ENCODE data around the gene MFAP2. TPM values are rescaled to one million over a fixed set of nuclear protein-coding genes. Genes with fewer than 3 reads are reported as not detected.

The MFAP2 gene
- total RNA-seq, 6 donors from 2014 or later, result 2.1 to 21.7 (median 7.2) TPM

GRCh38 chr1:17020502-17020901 lies 40.1 kb upstream of the MFAP2 start:
- TF ChIP-seq POLR2AphosphoS5 (IDR thresholded peaks at IDR 0.05) (no peak), POLR2A (IDR thresholded peaks at IDR 0.05) (no peak), EP300 (IDR thresholded peaks at IDR 0.05) (no peak), CTCF (IDR thresholded peaks at IDR 0.05) (no peak)
- Histone ChIP-seq H3K27me3 (no peaks in the 10 kb centered on the region), H3K27ac (no peak overlapping the region), H3K4me1 (peaks cover 0 to 5% (median 0%) of the 10 kb centered on the region in 4 donors), H3K36me3 (peaks cover 35 to 81% (median 72%) of the 10 kb centered on the region in 4 donors), H3K4me3 (no peak overlapping the region), H3K9me3 (no peaks in the 10 kb centered on the region)
- WGBS, 2 donors, result 89 to 100% methylated on average over 2 of the region's 2 CpGs
- ATAC-seq (ENCODE audit: low FRiP score in 2 of 2), result no peak
- DNase-seq, result no peak

GRCh38 chr1:17018849-17019248 lies 38.4 kb upstream of the MFAP2 start:
- Histone ChIP-seq H3K27ac (no peak overlapping the region), H3K4me3 (no peak overlapping the region), H3K27me3 (no peaks in the 10 kb centered on the region), H3K36me3 (peaks cover 35 to 65% (median 60%) of the 10 kb centered on the region in 4 donors), H3K4me1 (peaks cover 0 to 4% (median 0%) of the 10 kb centered on the region in 4 donors), H3K9me3 (no peaks in the 10 kb centered on the region)
- DNase-seq (no peak), ATAC-seq (ENCODE audit: low FRiP score in 2 of 2) (no peak)
- no peak for TF ChIP-seq POLR2A (IDR thresholded peaks at IDR 0.05)
- 35 to 60% methylated on average over 1 of the region's 1 CpG for WGBS, 2 donors

GRCh38 chr1:17017435-17017834 lies 37.0 kb upstream of the MFAP2 start:
- TF ChIP-seq CTCF (IDR thresholded peaks at IDR 0.05), result no peak
- no peak for TF ChIP-seq POLR2A (IDR thresholded peaks at IDR 0.05)
- TF ChIP-seq EP300 (IDR thresholded peaks at IDR 0.05), result no peak
- no peak for TF ChIP-seq POLR2AphosphoS5 (IDR thresholded peaks at IDR 0.05)
- H3K36me3 ChIP-seq, result peaks cover 30 to 51% (median 46%) of the 10 kb centered on the region in 4 donors
- H3K4me1 ChIP-seq, result peaks cover 0 to under 1% (median 0%) of the 10 kb centered on the region in 4 donors
- no peak for ATAC-seq (ENCODE audit: low FRiP score in 2 of 2)
- no peaks in the 10 kb centered on the region for H3K27me3 ChIP-seq
- no peak for DNase-seq
- no peak overlapping the region for H3K27ac ChIP-seq
- no peaks in the 10 kb centered on the region for H3K9me3 ChIP-seq
- 92 to 93% methylated on average over 7 of the region's 7 CpGs for WGBS, 2 donors
- no peak overlapping the region for H3K4me3 ChIP-seq

GRCh38 chr1:17016317-17016661 lies 35.9 kb upstream of the MFAP2 start:
- no peak for ATAC-seq (ENCODE audit: low FRiP score in 2 of 2)
- H3K4me3 ChIP-seq, result no peak overlapping the region
- no peak overlapping the region for H3K27ac ChIP-seq
- 79 to 86% methylated on average over 5 of the region's 5 CpGs for WGBS, 2 donors
- no peak for DNase-seq
- H3K4me1 ChIP-seq, result peaks cover 4 to 9% (median 6%) of the 10 kb centered on the region in 4 donors
- H3K36me3 ChIP-seq, result peaks cover 19 to 39% (median 35%) of the 10 kb centered on the region in 4 donors
- H3K9me3 ChIP-seq, result no peaks in the 10 kb centered on the region
- no peak for TF ChIP-seq POLR2A (IDR thresholded peaks at IDR 0.05)
- no peak for TF ChIP-seq CTCF (IDR thresholded peaks at IDR 0.05)
- no peak for TF ChIP-seq POLR2AphosphoS5 (IDR thresholded peaks at IDR 0.05)
- no peak for TF ChIP-seq EP300 (IDR thresholded peaks at IDR 0.05)
- H3K27me3 ChIP-seq, result no peaks in the 10 kb centered on the region

- H3K9me3 ChIP-seq, result no peaks in the 10 kb centered on the region
- ATAC-seq (ENCODE audit: low FRiP score in 2 of 2), result no peak
- WGBS, 2 donors, result 81 to 85% methylated on average over 10 of the region's 10 CpGs
- peaks cover 8 to 26% (median 21%) of the 10 kb centered on the region in 4 donors for H3K36me3 ChIP-seq
- H3K27me3 ChIP-seq, result no peaks in the 10 kb centered on the region
- TF ChIP-seq POLR2AphosphoS5 (IDR thresholded peaks at IDR 0.05) (no peak), CTCF (IDR thresholded peaks at IDR 0.05) (no peak), POLR2A (IDR thresholded peaks at IDR 0.05) (no peak), EP300 (IDR thresholded peaks at IDR 0.05) (no peak)
- no peak overlapping the region for H3K4me3 ChIP-seq
- peaks cover 17 to 22% (median 18%) of the 10 kb centered on the region in 4 donors for H3K4me1 ChIP-seq
- no peak overlapping the region for H3K27ac ChIP-seq
- DNase-seq, result no peak
Measured at GRCh38 chr1:17014671-17015567, 34.5 kb upstream of the MFAP2 start.
